Measurements from ENCODE around the gene SLC29A3.
A peak's percentile ranks its signal among the peaks of the same experiment; 100 is the strongest.

The SLC29A3 gene

GRCh38 chr10:71379118-71379766 is 60.2 kb downstream of the SLC29A3 start:
- no peaks in the 10 kb centered on the region for H3K9me3 ChIP-seq
- DNase-seq = no peak
- no peaks in the 10 kb centered on the region for H3K36me3 ChIP-seq
- H3K4me3 ChIP-seq (ENCODE audit: low read depth, low read length) = no peak overlapping the region
- no peaks in the 10 kb centered on the region for H3K27me3 ChIP-seq
- no peaks in the 10 kb centered on the region for H3K4me1 ChIP-seq
- TF ChIP-seq CTCF (IDR thresholded peaks at IDR 0.05; ENCODE audit: low read depth, low read length) = no peak

- H3K4me3 ChIP-seq (ENCODE audit: low read depth, low read length) = no peak overlapping the region
- H3K9me3 ChIP-seq = no peaks in the 10 kb centered on the region
- TF ChIP-seq CTCF (IDR thresholded peaks at IDR 0.05; ENCODE audit: low read depth, low read length) = no peak
- H3K4me1 ChIP-seq = no peaks in the 10 kb centered on the region
- H3K27me3 ChIP-seq = no peaks in the 10 kb centered on the region
- no peaks in the 10 kb centered on the region for H3K36me3 ChIP-seq
- DNase-seq = no peak
These were observed 61.8 kb downstream of the SLC29A3 start for GRCh38 chr10:71380841-71381240.

GRCh38 chr10:71381611-71382010 is 62.6 kb downstream of the SLC29A3 start:
- DNase-seq = no peak
- H3K36me3 ChIP-seq = no peaks in the 10 kb centered on the region
- no peak for TF ChIP-seq CTCF (IDR thresholded peaks at IDR 0.05; ENCODE audit: low read depth, low read length)
- H3K4me3 ChIP-seq (ENCODE audit: low read depth, low read length) = no peak overlapping the region
- no peaks in the 10 kb centered on the region for H3K27me3 ChIP-seq
- no peaks in the 10 kb centered on the region for H3K9me3 ChIP-seq
- H3K4me1 ChIP-seq = no peaks in the 10 kb centered on the region

- TF ChIP-seq CTCF (IDR thresholded peaks at IDR 0.05; ENCODE audit: low read depth, low read length) = no peak
- no peak for DNase-seq
- no peaks in the 10 kb centered on the region for H3K4me1 ChIP-seq
These were observed 63.0 kb downstream of the SLC29A3 start for GRCh38 chr10:71382028-71382427.

GRCh38 chr10:71382757-71383156 is 63.7 kb downstream of the SLC29A3 start:
- Histone ChIP-seq H3K9me3 (no peaks in the 10 kb centered on the region), H3K4me1 (no peaks in the 10 kb centered on the region), H3K36me3 (no peaks in the 10 kb centered on the region), H3K4me3 (ENCODE audit: low read depth, low read length) (no peak overlapping the region), H3K27me3 (no peaks in the 10 kb centered on the region)
- DNase-seq = no peak
- TF ChIP-seq CTCF (IDR thresholded peaks at IDR 0.05; ENCODE audit: low read depth, low read length) = no peak

More at GRCh38 chr10:71382028-71382427, 63.0 kb downstream of the SLC29A3 start:
- H3K4me3 ChIP-seq (ENCODE audit: low read depth, low read length) = no peak overlapping the region
- H3K9me3 ChIP-seq = no peaks in the 10 kb centered on the region
- H3K36me3 ChIP-seq = no peaks in the 10 kb centered on the region
- no peaks in the 10 kb centered on the region for H3K27me3 ChIP-seq

GRCh38 chr10:71383972-71384687 is 65.1 kb downstream of the SLC29A3 start:
- Histone ChIP-seq H3K27me3 (no peaks in the 10 kb centered on the region), H3K4me3 (ENCODE audit: low read depth, low read length) (no peak overlapping the region), H3K36me3 (no peaks in the 10 kb centered on the region), H3K9me3 (no peaks in the 10 kb centered on the region), H3K4me1 (no peaks in the 10 kb centered on the region)
- peak; percentile 83 for DNase-seq
- peak; percentile 88 for TF ChIP-seq CTCF (IDR thresholded peaks at IDR 0.05; ENCODE audit: low read depth, low read length)

Data from BE2C (cell line).